Naive thymus-derived CD4-positive, alpha-beta T cell (primary cell): Measurements from ENCODE around the gene FAM13C. TPM values are rescaled to one million over a fixed set of nuclear protein-coding genes. Genes with fewer than 3 reads are reported as not detected.

ENCODE experiments used
- ATAC-seq: fragments of 150-1000 bp; cut with Tn5 transposase; 2 replicates; pipeline ENCODE4 v1.10.0; 2021; ENCODE audit warnings: mild to moderate bottlenecking, moderate library complexity
- CTCF ChIA-PET: fragments of 350-600 bp; sonication (Branson Sonifier 250); formaldehyde crosslinking; loops from one replicate; lab custom pipeline; 2021; ENCODE audit warnings: antibody characterized with exemption; lab: Charles Lee
- POLR2A ChIA-PET: fragments of 350-600 bp; sonication (Branson Sonifier 250); formaldehyde crosslinking; loops from one replicate; lab custom pipeline; 2021; ENCODE audit warnings: antibody characterized with exemption, inconsistent platforms; lab: Charles Lee
- DNase-seq, 9 donors: peaks; one replicate each; pipeline versions ENCODE4 v3.0.0 to v3.0.0-alpha.2; 2020 to 2022; ENCODE audit warnings: mixed read lengths in 1 of 9
- H3K27ac ChIP-seq: one replicate; pipeline ENCODE4 v1.7.0; 2013; ENCODE audit warnings: mild to moderate bottlenecking, low read depth, low read length, moderate library complexity
- H3K27me3 ChIP-seq, 2 donors: one replicate each; pipeline ENCODE4 v1.7.0; 2013; ENCODE audit warnings: low read length in 2 of 2, mild to moderate bottlenecking in 2 of 2, moderate library complexity in 2 of 2; ENCODE audit not compliant: control insufficient read depth in 2 of 2, insufficient read depth in 2 of 2
- H3K36me3 ChIP-seq, 3 experiments: 1 replicate in 2 of 3; 2 replicates in 1 of 3; pipeline ENCODE4 v1.7.0; 2013; ENCODE audit warnings: low read length in 3 of 3, mild to moderate bottlenecking in 3 of 3, moderate library complexity in 1 of 3; ENCODE audit not compliant: insufficient read depth in 3 of 3, control insufficient read depth in 2 of 3
- H3K4me1 ChIP-seq, 2 donors: one replicate each; pipeline ENCODE4 v1.7.0; 2013; ENCODE audit warnings: low read length in 2 of 2, mild to moderate bottlenecking in 2 of 2, moderate library complexity in 1 of 2; ENCODE audit not compliant: control insufficient read depth in 2 of 2, insufficient read depth in 2 of 2
- H3K4me3 ChIP-seq: 2 replicates; pipeline ENCODE4 v1.7.0; 2013; ENCODE audit warnings: mild to moderate bottlenecking, low read length
- H3K9me3 ChIP-seq, 3 experiments: 1 replicate in 2 of 3; 2 replicates in 1 of 3; pipeline ENCODE4 v1.7.0; 2013; ENCODE audit warnings: low read length in 3 of 3; ENCODE audit not compliant: control insufficient read depth in 2 of 3
- H3K27ac Mint-ChIP-seq, 9 donors: one replicate each; pipeline ENCODE4 v1.8.0; 2020 to 2022; ENCODE audit warnings: mixed read lengths in 9 of 9, mild to moderate bottlenecking in 8 of 9, moderate library complexity in 5 of 9, inconsistent platforms in 2 of 9
- H3K27me3 Mint-ChIP-seq, 5 donors: one replicate each; pipeline ENCODE4 v1.8.0; 2021 to 2022; ENCODE audit warnings: mixed read lengths in 5 of 5, mild to moderate bottlenecking in 1 of 5
- H3K36me3 Mint-ChIP-seq, 5 donors: one replicate each; pipeline ENCODE4 v1.8.0; 2020 to 2022; ENCODE audit warnings: mixed read lengths in 5 of 5, mild to moderate bottlenecking in 3 of 5, inconsistent platforms in 1 of 5
- H3K4me1 Mint-ChIP-seq, 7 donors: one replicate each; pipeline ENCODE4 v1.8.0; 2020 to 2022; ENCODE audit warnings: mixed read lengths in 7 of 7, mild to moderate bottlenecking in 3 of 7, inconsistent platforms in 1 of 7
- H3K4me3 Mint-ChIP-seq, 10 donors: one replicate each; pipeline ENCODE4 v1.8.0; 2020 to 2022; ENCODE audit warnings: mild to moderate bottlenecking in 10 of 10, mixed read lengths in 10 of 10, moderate library complexity in 6 of 10, inconsistent platforms in 2 of 10
- H3K9me3 Mint-ChIP-seq, 11 donors: one replicate each; pipeline ENCODE4 v1.8.0; 2020 to 2022; ENCODE audit warnings: mixed read lengths in 11 of 11, mild to moderate bottlenecking in 4 of 11, inconsistent platforms in 1 of 11, moderate library complexity in 1 of 11
- intact Hi-C, 2 donors: fragments of 100-400 bp; cut with micrococcal nuclease; formaldehyde crosslinking; loops; one replicate each; pipeline ENCODE4 v1.15.1; 2023
- polyA plus RNA-seq, 2 donors: library from polyadenylated mRNA; unstranded; fragments of 300-500 nt; fragmentation: Illumina TruSeq; gene quantifications; one replicate each; pipeline ENCODE4 v1.2.3, GENCODE V29; 2021
- total RNA-seq, 6 experiments: library from RNA in 5 of 6; stranded (reverse) in 5 of 6; gene quantifications; 1 replicate in 5 of 6; 2 replicates in 1 of 6; pipeline ENCODE4 v1.2.3 and lab custom pipeline; 2021 to 2026

Gene FAM13C
- total and polyA plus RNA-seq, 7 experiments from 2014 or later = not detected

DNA sequence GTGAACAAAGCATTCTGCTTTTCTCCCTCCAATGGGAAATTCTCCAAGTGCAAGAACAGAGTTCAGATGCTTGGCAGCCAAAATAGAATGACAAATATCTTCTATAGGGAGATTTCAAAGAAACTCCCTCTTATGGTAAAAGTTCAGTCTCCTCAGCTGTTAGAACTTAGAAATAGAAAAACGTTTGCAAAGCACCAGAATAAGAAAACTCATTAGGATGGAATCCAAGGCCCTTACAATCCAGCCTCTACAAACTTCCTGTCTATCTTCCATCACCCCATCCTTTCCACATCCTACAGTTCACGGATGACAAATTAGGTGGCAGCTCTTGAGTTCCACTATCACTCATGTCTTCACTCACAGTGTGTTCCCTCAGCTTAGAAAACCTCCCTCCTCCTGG lies 25.7 kb downstream of the FAM13C start:
- ChIA-PET CTCF (no interaction called here), POLR2A (no interaction called here)
- Histone ChIP-seq H3K36me3 (no peaks in the 10 kb centered on the region), H3K4me3 (no peak overlapping the region), H3K27me3 (no peaks in the 10 kb centered on the region), H3K27ac (no peak overlapping the region), H3K9me3 (no peaks in the 10 kb centered on the region), H3K4me1 (no peaks in the 10 kb centered on the region)
- Mint-ChIP-seq H3K4me3 (no peak overlapping the region), H3K36me3 (no peaks in the 10 kb centered on the region), H3K27ac (no peak overlapping the region), H3K27me3 (no peaks in the 10 kb centered on the region), H3K4me1 (no peaks in the 10 kb centered on the region), H3K9me3 (peaks cover 0 to 2% (median 0%) of the 10 kb centered on the region in 11 donors)
- no peak for DNase-seq
- intact Hi-C loops = no loop called here
- ATAC-seq = no peak

DNA sequence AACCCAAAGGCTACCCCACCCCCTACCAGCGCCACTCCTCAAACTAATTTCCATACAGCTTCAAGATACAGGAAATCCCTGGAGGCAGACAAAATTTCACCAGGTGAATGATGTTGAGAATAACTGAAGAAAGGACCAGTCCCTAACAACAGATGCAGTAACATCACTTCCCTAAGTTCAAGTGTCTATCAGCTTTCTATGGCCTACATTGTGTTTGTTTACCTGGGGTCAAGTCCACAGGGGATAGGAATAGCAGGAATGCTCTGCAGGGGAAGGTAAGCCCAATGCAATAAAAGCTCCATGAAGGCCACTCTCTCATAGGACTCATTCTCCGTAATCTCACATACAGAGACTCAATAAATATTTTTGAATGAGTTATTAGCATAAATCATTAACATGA lies 26.9 kb downstream of the FAM13C start:
- no peaks in the 10 kb centered on the region for H3K36me3 ChIP-seq
- H3K4me1 ChIP-seq = no peaks in the 10 kb centered on the region
- DNase-seq (no peak), ATAC-seq (no peak)
- H3K9me3 ChIP-seq = no peaks in the 10 kb centered on the region
- POLR2A ChIA-PET = no interaction called here
- no peaks in the 10 kb centered on the region for H3K4me1 Mint-ChIP-seq
- H3K4me3 Mint-ChIP-seq = no peak overlapping the region
- CTCF ChIA-PET = no interaction called here
- H3K27ac Mint-ChIP-seq = no peak overlapping the region
- H3K36me3 Mint-ChIP-seq = no peaks in the 10 kb centered on the region
- H3K27ac ChIP-seq = no peak overlapping the region
- H3K27me3 Mint-ChIP-seq = no peaks in the 10 kb centered on the region
- intact Hi-C loops = no loop called here
- H3K4me3 ChIP-seq = no peak overlapping the region
- H3K9me3 Mint-ChIP-seq = peaks cover 0 to 2% (median 0%) of the 10 kb centered on the region in 11 donors
- no peaks in the 10 kb centered on the region for H3K27me3 ChIP-seq

DNA sequence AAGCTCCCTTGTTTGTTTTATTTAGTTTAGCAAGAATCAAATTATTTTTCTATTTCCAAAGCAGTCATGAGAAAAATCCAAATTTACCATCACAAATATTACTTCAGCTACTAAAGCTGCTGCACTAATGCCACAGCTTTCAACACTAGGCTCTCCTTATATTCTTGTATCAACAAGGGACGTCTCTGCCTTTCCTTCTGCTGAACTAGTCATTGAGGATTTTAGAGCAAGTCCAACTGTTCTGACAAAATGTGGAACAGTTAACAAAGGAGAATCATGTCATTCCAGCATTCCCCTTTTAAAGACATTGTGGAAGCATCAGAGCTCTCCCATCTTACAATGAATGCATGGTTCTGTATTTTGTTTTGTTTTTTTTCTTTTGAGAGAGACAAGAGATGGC lies 28.6 kb downstream of the FAM13C start:
- Mint-ChIP-seq H3K27me3 (no peaks in the 10 kb centered on the region), H3K36me3 (no peaks in the 10 kb centered on the region), H3K4me3 (no peak overlapping the region), H3K4me1 (no peaks in the 10 kb centered on the region), H3K9me3 (peaks cover 0 to 2% (median 0%) of the 10 kb centered on the region in 11 donors), H3K27ac (no peak overlapping the region)
- DNase-seq (no peak), ATAC-seq (no peak)
- intact Hi-C loops = no loop called here
- no peaks in the 10 kb centered on the region for H3K36me3 ChIP-seq
- no peaks in the 10 kb centered on the region for H3K9me3 ChIP-seq
- CTCF ChIA-PET = no interaction called here
- no peaks in the 10 kb centered on the region for H3K4me1 ChIP-seq
- POLR2A ChIA-PET = no interaction called here
- no peak overlapping the region for H3K27ac ChIP-seq
- no peak overlapping the region for H3K4me3 ChIP-seq
- H3K27me3 ChIP-seq = no peaks in the 10 kb centered on the region

DNA sequence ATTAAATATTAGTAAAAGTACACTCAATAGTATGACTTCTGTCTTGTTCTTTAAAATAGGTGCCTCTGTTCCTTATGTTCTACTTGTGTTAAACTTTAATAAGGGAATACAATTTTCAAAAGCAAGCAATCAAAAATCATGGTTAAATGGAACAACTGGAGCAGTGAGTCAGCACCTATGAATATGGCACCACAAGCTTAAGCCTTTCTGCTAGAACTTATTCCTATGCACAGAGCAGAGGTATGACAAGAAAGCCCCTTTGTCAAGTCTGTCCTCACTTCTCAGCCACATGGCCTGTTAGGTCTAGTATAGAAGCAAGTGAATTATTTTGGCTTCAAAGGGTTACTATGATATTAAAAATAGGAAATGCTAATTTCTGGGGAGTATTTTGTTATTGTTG lies 29.8 kb downstream of the FAM13C start:
- Histone ChIP-seq H3K4me1 (no peaks in the 10 kb centered on the region), H3K27ac (no peak overlapping the region), H3K36me3 (no peaks in the 10 kb centered on the region), H3K9me3 (no peaks in the 10 kb centered on the region), H3K27me3 (no peaks in the 10 kb centered on the region), H3K4me3 (no peak overlapping the region)
- Mint-ChIP-seq H3K27me3 (no peaks in the 10 kb centered on the region), H3K4me1 (no peaks in the 10 kb centered on the region), H3K9me3 (peaks cover 0 to 6% (median 0%) of the 10 kb centered on the region in 11 donors), H3K27ac (no peak overlapping the region), H3K4me3 (no peak overlapping the region), H3K36me3 (no peaks in the 10 kb centered on the region)
- ChIA-PET POLR2A (no interaction called here), CTCF (no interaction called here)
- intact Hi-C loops = no loop called here
- DNase-seq (no peak), ATAC-seq (no peak)

DNA sequence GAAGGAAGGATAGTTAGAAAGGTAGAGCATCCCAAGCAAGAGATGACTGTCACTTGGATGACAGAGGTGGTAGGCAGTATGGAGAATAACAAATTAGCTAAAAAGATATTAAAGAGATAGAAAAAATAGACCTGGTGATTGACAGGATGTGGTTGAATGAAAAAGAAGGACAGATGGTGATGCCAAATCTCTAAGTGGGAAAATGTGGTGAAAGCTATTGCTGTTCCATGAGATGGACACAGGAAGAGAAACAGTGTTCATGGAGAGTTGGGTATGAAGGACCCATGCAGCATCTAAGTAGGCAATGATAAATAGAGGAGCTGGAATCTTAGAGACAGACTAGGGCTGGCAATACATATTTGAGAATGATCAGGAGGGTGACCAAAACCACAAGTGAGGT lies 30.7 kb downstream of the FAM13C start:
- H3K4me1 Mint-ChIP-seq = no peaks in the 10 kb centered on the region
- H3K27me3 Mint-ChIP-seq = no peaks in the 10 kb centered on the region
- H3K4me3 Mint-ChIP-seq = no peak overlapping the region
- ChIA-PET CTCF (no interaction called here), POLR2A (no interaction called here)
- no peaks in the 10 kb centered on the region for H3K9me3 ChIP-seq
- no peaks in the 10 kb centered on the region for H3K4me1 ChIP-seq
- no peak for ATAC-seq
- DNase-seq = no peak
- no peak overlapping the region for H3K27ac ChIP-seq
- intact Hi-C loops = no loop called here
- no peak overlapping the region for H3K4me3 ChIP-seq
- H3K36me3 ChIP-seq = no peaks in the 10 kb centered on the region
- no peak overlapping the region for H3K27ac Mint-ChIP-seq
- peaks cover 0 to 6% (median 0%) of the 10 kb centered on the region in 11 donors for H3K9me3 Mint-ChIP-seq
- H3K27me3 ChIP-seq = no peaks in the 10 kb centered on the region
- no peaks in the 10 kb centered on the region for H3K36me3 Mint-ChIP-seq

DNA sequence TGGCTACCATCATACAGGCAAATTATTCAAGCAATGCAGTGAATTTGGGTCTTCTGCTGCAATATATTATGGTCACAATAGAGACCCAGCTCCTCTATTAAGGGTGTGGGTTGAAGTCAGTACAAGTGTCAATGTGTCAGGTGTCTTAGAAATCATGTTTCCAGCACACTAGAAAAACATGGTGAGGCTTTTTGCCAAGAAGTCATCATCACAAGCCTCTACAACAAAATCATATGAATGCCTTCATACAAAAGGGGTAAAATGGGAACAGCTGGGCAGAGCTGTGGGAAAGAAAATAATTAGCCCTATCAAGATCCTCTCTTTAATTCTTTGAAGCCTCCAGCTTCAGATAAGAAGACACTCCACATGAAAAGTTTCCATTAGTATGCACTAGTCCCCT lies 37.2 kb downstream of the FAM13C start:
- Mint-ChIP-seq H3K4me3 (no peak overlapping the region), H3K36me3 (no peaks in the 10 kb centered on the region), H3K9me3 (peaks cover 0 to 12% (median 0%) of the 10 kb centered on the region in 11 donors), H3K27me3 (no peaks in the 10 kb centered on the region), H3K4me1 (no peaks in the 10 kb centered on the region), H3K27ac (no peak overlapping the region)
- ATAC-seq = no peak
- no peaks in the 10 kb centered on the region for H3K9me3 ChIP-seq
- ChIA-PET POLR2A (no interaction called here), CTCF (no interaction called here)
- H3K36me3 ChIP-seq = no peaks in the 10 kb centered on the region
- H3K27me3 ChIP-seq = no peaks in the 10 kb centered on the region
- no peak overlapping the region for H3K27ac ChIP-seq
- H3K4me1 ChIP-seq = no peaks in the 10 kb centered on the region
- no peak for DNase-seq
- intact Hi-C loops = no loop called here
- H3K4me3 ChIP-seq = no peak overlapping the region

DNA sequence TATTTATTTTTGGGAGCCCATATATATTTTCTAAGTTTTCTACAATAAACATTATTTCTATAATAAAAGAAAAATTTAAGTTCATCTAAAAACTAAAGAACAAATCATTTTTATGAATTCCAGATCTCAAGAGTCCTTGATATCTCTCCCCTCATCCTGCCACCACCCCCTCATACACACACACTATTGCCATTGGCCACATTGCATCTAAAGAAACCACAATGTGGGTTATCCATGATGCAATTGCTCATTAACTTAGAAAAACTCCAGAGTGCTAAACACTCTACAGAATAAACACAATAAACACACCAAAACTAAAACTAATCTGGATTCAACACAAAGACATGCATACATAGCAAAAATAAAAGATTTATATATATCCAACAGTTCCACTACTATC lies 37.8 kb downstream of the FAM13C start:
- Mint-ChIP-seq H3K9me3 (peaks cover 0 to 12% (median 0%) of the 10 kb centered on the region in 11 donors), H3K27ac (no peak overlapping the region), H3K4me3 (no peak overlapping the region), H3K4me1 (no peaks in the 10 kb centered on the region), H3K36me3 (no peaks in the 10 kb centered on the region), H3K27me3 (no peaks in the 10 kb centered on the region)
- Histone ChIP-seq H3K36me3 (no peaks in the 10 kb centered on the region), H3K9me3 (no peaks in the 10 kb centered on the region), H3K27me3 (no peaks in the 10 kb centered on the region), H3K4me1 (no peaks in the 10 kb centered on the region), H3K4me3 (no peak overlapping the region), H3K27ac (no peak overlapping the region)
- DNase-seq (no peak), ATAC-seq (no peak)
- ChIA-PET CTCF (no interaction called here), POLR2A (no interaction called here)
- intact Hi-C loops = no loop called here
